T-helper 1 cell treated with Interleukin-12 subunit alpha and Interleukin-12 subunit beta and Interleukin-4 antibody, amounts not matched to agents 30 μg/mL and 1 μg/mL, for 36 hours (primary cell): ENCODE data around the gene ALOX15.
"Not testable (repeated sequence)": the region's sequence is repeated elsewhere in the genome, so short reads cannot be mapped to it uniquely, and the experiment has no call there.

ENCODE experiments used
- H3K27ac Mint-ChIP-seq: one replicate; pipeline ENCODE4 v1.8.0; 2021; ENCODE audit warnings: mild to moderate bottlenecking, mixed read lengths
- H3K27me3 Mint-ChIP-seq: one replicate; pipeline ENCODE4 v1.8.0; 2021; ENCODE audit warnings: low read depth, mixed read lengths
- H3K36me3 Mint-ChIP-seq: one replicate; pipeline ENCODE4 v1.8.0; 2021; ENCODE audit warnings: low read depth, mixed read lengths
- H3K4me1 Mint-ChIP-seq: one replicate; pipeline ENCODE4 v1.8.0; 2021; ENCODE audit warnings: low read depth, mixed read lengths
- H3K4me3 Mint-ChIP-seq: one replicate; pipeline ENCODE4 v1.8.0; 2021; ENCODE audit warnings: mild to moderate bottlenecking, moderate library complexity, mixed read lengths
- H3K9me3 Mint-ChIP-seq: one replicate; pipeline ENCODE4 v1.8.0; 2021; ENCODE audit warnings: mixed read lengths

The ALOX15 gene

GRCh38 chr17:4666296-4666695 is 24.8 kb upstream of the ALOX15 start:
- no peaks in the 10 kb centered on the region for H3K9me3 Mint-ChIP-seq
- H3K27ac Mint-ChIP-seq: no peak overlapping the region
- H3K4me1 Mint-ChIP-seq: no peaks in the 10 kb centered on the region
- H3K27me3 Mint-ChIP-seq: peaks cover 11% of the 10 kb centered on the region
- H3K36me3 Mint-ChIP-seq: peaks cover 12% of the 10 kb centered on the region
- H3K4me3 Mint-ChIP-seq: no peak overlapping the region

- no peak overlapping the region for H3K4me3 Mint-ChIP-seq
- H3K27ac Mint-ChIP-seq: no peak overlapping the region
- H3K9me3 Mint-ChIP-seq: no peaks in the 10 kb centered on the region
- peaks cover 2% of the 10 kb centered on the region for H3K36me3 Mint-ChIP-seq
- H3K4me1 Mint-ChIP-seq: no peaks in the 10 kb centered on the region
- peaks cover 11% of the 10 kb centered on the region for H3K27me3 Mint-ChIP-seq
Observed at GRCh38 chr17:4665027-4665426, 23.5 kb upstream of the ALOX15 start.

GRCh38 chr17:4664230-4664629 is 22.8 kb upstream of the ALOX15 start:
- no peak overlapping the region for H3K27ac Mint-ChIP-seq
- no peaks in the 10 kb centered on the region for H3K9me3 Mint-ChIP-seq
- peaks cover 11% of the 10 kb centered on the region for H3K27me3 Mint-ChIP-seq
- H3K4me1 Mint-ChIP-seq: no peaks in the 10 kb centered on the region
- no peaks in the 10 kb centered on the region for H3K36me3 Mint-ChIP-seq
- no peak overlapping the region for H3K4me3 Mint-ChIP-seq

DNA sequence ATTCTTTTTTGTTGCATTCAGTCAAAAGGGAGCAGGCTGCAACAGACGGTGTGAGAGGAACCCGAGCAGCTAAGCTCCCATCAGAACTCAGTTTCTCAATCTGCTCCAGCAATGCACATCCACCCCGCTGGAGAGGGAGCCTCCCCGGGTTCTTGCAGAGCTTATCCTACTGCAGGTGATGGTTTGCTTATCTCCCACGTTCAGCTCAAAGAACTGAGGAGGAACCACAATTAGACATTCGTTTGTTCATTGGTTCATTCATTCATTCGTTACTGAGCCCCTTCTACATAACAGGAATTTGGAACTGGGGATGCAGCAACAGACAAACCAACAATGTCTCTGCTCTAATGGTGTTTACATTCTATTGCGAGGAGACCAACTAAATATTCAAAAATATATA is 22.2 kb upstream of the ALOX15 start:
- H3K4me3 Mint-ChIP-seq: no peak overlapping the region
- peaks cover 11% of the 10 kb centered on the region for H3K27me3 Mint-ChIP-seq
- no peak overlapping the region for H3K27ac Mint-ChIP-seq
- H3K4me1 Mint-ChIP-seq: peaks cover 1% of the 10 kb centered on the region
- H3K36me3 Mint-ChIP-seq: no peaks in the 10 kb centered on the region
- no peaks in the 10 kb centered on the region for H3K9me3 Mint-ChIP-seq

- no peaks in the 10 kb centered on the region for H3K27me3 Mint-ChIP-seq
- H3K36me3 Mint-ChIP-seq: no peaks in the 10 kb centered on the region
- H3K4me3 Mint-ChIP-seq: no peak overlapping the region
- H3K27ac Mint-ChIP-seq: peak overlapping the region; percentile 7
- H3K4me1 Mint-ChIP-seq: peaks cover 8% of the 10 kb centered on the region
- H3K9me3 Mint-ChIP-seq: no peaks in the 10 kb centered on the region
Observed at GRCh38 chr17:4658478-4659305, 17.2 kb upstream of the ALOX15 start.

- H3K9me3 Mint-ChIP-seq: no peaks in the 10 kb centered on the region
- H3K27ac Mint-ChIP-seq: peak overlapping the region; percentile 45
- H3K36me3 Mint-ChIP-seq: no peaks in the 10 kb centered on the region
- H3K4me1 Mint-ChIP-seq: peaks cover 8% of the 10 kb centered on the region
- no peak overlapping the region for H3K4me3 Mint-ChIP-seq
- H3K27me3 Mint-ChIP-seq: no peaks in the 10 kb centered on the region
Observed at GRCh38 chr17:4657678-4658077, 16.2 kb upstream of the ALOX15 start.

- not testable (repeated sequence) for H3K27me3 Mint-ChIP-seq, H3K36me3 Mint-ChIP-seq, H3K9me3 Mint-ChIP-seq, H3K4me1 Mint-ChIP-seq, H3K27ac Mint-ChIP-seq, H3K4me3 Mint-ChIP-seq
Observed at GRCh38 chr17:4655933-4656332, 14.5 kb upstream of the ALOX15 start.

GRCh38 chr17:4652997-4653396 is 11.5 kb upstream of the ALOX15 start:
- peaks cover 4% of the 10 kb centered on the region for H3K4me1 Mint-ChIP-seq
- no peak overlapping the region for H3K4me3 Mint-ChIP-seq
- no peaks in the 10 kb centered on the region for H3K9me3 Mint-ChIP-seq
- H3K36me3 Mint-ChIP-seq: no peaks in the 10 kb centered on the region
- H3K27me3 Mint-ChIP-seq: peaks cover 11% of the 10 kb centered on the region
- no peak overlapping the region for H3K27ac Mint-ChIP-seq

GRCh38 chr17:4648741-4649140 is 7.3 kb upstream of the ALOX15 start:
- peaks cover 37% of the 10 kb centered on the region for H3K27me3 Mint-ChIP-seq

DNA sequence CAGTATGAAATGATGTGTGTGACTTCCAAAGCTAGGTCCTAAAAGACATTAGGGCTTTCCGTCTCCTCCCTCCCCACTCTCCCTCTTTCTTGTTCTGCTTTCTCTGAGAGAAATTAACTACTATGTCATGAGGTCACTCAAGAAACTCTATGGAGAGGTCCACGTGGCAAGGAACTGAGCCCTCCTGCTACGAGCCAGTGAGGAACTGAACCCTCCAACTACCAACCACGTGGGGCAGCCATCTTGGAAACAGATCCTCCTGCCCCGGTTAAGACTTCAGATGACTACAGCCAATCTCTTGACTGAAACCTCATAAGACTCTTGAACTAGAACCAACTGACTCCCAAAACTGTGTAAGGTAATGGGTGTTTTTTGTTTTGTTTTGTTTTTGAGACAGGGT is 4.2 kb upstream of the ALOX15 start:
- Mint-ChIP-seq H3K36me3 (no peaks in the 10 kb centered on the region), H3K27ac (no peak overlapping the region), H3K27me3 (peaks cover 68% of the 10 kb centered on the region), H3K4me1 (no peaks in the 10 kb centered on the region), H3K4me3 (no peak overlapping the region), H3K9me3 (no peaks in the 10 kb centered on the region)

More at GRCh38 chr17:4648741-4649140, 7.3 kb upstream of the ALOX15 start:
- Mint-ChIP-seq H3K4me1 (no peaks in the 10 kb centered on the region), H3K27ac (no peak overlapping the region), H3K36me3 (no peaks in the 10 kb centered on the region), H3K4me3 (no peak overlapping the region), H3K9me3 (no peaks in the 10 kb centered on the region)

GRCh38 chr17:4643676-4644075 is 2.2 kb upstream of the ALOX15 start:
- Mint-ChIP-seq H3K27me3 (peaks cover 73% of the 10 kb centered on the region), H3K4me3 (no peak overlapping the region), H3K4me1 (peaks cover 4% of the 10 kb centered on the region), H3K27ac (no peak overlapping the region), H3K9me3 (no peaks in the 10 kb centered on the region), H3K36me3 (no peaks in the 10 kb centered on the region)

GRCh38 chr17:4642286-4642685 is 808 bp upstream of the ALOX15 start:
- no peak overlapping the region for H3K27ac Mint-ChIP-seq
- peaks cover 76% of the 10 kb centered on the region for H3K27me3 Mint-ChIP-seq
- H3K9me3 Mint-ChIP-seq: no peaks in the 10 kb centered on the region
- H3K4me1 Mint-ChIP-seq: peaks cover 5% of the 10 kb centered on the region
- no peak overlapping the region for H3K4me3 Mint-ChIP-seq
- H3K36me3 Mint-ChIP-seq: no peaks in the 10 kb centered on the region

DNA sequence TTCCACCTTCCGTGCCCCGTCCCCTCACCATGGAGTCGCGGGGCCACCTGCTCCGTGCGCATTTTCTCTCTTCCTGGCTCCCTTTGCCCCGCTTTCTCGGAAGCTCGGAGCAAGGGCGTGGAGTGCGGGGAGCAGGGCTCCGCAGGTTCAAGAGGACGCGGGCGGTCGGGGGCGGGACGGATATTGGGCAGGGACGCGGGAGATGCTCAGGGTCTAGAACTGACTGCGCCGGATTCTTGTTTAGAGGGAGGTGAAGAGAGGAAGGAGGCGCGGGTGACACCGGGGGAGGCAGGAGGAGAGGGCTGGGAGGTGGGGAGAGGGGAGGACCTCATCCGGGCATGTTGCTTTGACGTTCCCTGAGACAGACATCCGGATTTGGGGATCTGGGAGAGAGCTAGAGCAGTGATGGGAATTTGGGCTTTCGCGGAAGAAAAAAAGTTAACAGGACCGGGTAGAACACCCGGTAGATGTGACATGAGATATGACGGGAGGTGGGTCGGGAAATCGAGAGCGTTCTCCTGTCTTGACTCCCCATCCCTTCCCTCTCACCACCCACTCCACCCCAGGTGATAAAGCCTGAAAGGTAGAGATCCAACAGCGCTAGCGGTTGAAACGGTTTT is 799 bp downstream of the ALOX15 start:
- H3K27ac Mint-ChIP-seq, H3K9me3 Mint-ChIP-seq, H3K4me3 Mint-ChIP-seq, H3K36me3 Mint-ChIP-seq: not testable (repeated sequence)
- peaks cover 85% of the 10 kb centered on the region for H3K27me3 Mint-ChIP-seq
- peaks cover 16% of the 10 kb centered on the region for H3K4me1 Mint-ChIP-seq

GRCh38 chr17:4639301-4640059 is 2.0 kb downstream of the ALOX15 start:
- not testable (repeated sequence) for H3K27ac Mint-ChIP-seq
- peaks cover 18% of the 10 kb centered on the region for H3K4me1 Mint-ChIP-seq

DNA sequence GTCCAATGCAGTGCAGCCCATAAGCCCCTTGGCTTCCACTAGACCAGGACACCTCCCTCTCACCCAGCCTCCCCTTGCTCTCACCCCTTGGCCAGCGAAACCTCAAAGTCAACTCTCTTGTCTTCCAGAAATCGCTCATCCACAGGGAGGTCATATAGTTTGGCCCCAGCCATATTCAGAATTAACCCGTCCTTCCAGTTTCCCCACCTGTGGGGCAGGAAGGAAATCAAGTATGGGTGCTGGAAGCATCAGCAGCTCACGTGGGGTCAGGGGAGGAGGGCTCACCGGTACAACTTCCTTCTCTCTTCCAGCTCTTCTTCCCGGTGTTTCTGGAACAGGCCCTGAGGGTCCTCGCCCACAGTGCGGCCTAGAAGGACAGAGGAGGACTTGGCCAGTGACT is 2.7 kb downstream of the ALOX15 start:
- H3K4me1 Mint-ChIP-seq: peaks cover 18% of the 10 kb centered on the region

More at GRCh38 chr17:4639301-4640059, 2.0 kb downstream of the ALOX15 start:
- peak overlapping the region; percentile 55 for H3K4me3 Mint-ChIP-seq
- not testable (repeated sequence) for H3K36me3 Mint-ChIP-seq, H3K9me3 Mint-ChIP-seq
- peaks cover 85% of the 10 kb centered on the region for H3K27me3 Mint-ChIP-seq

More for the DNA sequence above, 2.7 kb downstream of the ALOX15 start:
- H3K27ac Mint-ChIP-seq, H3K4me3 Mint-ChIP-seq, H3K9me3 Mint-ChIP-seq, H3K36me3 Mint-ChIP-seq: not testable (repeated sequence)
- peaks cover 81% of the 10 kb centered on the region for H3K27me3 Mint-ChIP-seq
